Aorta (tissue), 5 donors: ENCODE results near the gene KRTDAP. TPM values are rescaled to one million over a fixed set of nuclear protein-coding genes. Genes with fewer than 3 reads are reported as not detected.

ENCODE experiments used
- ATAC-seq: fragments of 200-7000 bp; cut with Tn5 transposase; one replicate; pipeline ENCODE4 v1.9.1; 2022; ENCODE audit warnings: moderate library complexity; ENCODE audit not compliant: low FRiP score
- DNase-seq, 2 donors: peaks; one replicate each; pipeline ENCODE4 v3.0.0-alpha.2; 2020
- H3K27ac ChIP-seq, 2 donors: one replicate each; pipeline ENCODE4 v1.5.1; 2013; ENCODE audit warnings: low read length in 2 of 2, mild to moderate bottlenecking in 2 of 2, moderate library complexity in 2 of 2, control low read depth in 1 of 2, inconsistent platforms in 1 of 2, low read depth in 1 of 2
- H3K27me3 ChIP-seq, 2 donors: one replicate each; pipeline ENCODE4 v1.6.1; 2013; ENCODE audit warnings: control low read depth in 1 of 2, low read length in 1 of 2, mild to moderate bottlenecking in 1 of 2, moderate library complexity in 1 of 2; ENCODE audit not compliant: insufficient read depth in 2 of 2, control insufficient read depth in 1 of 2
- H3K36me3 ChIP-seq, 2 donors: one replicate each; pipeline ENCODE4 v1.6.1; 2013; ENCODE audit warnings: control low read depth in 1 of 2, low read length in 1 of 2, mild to moderate bottlenecking in 1 of 2; ENCODE audit not compliant: insufficient read depth in 2 of 2, control insufficient read depth in 1 of 2
- H3K4me1 ChIP-seq, 2 donors: one replicate each; pipeline ENCODE4 v1.6.1; 2013; ENCODE audit warnings: low read length in 2 of 2, control low read depth in 1 of 2, mild to moderate bottlenecking in 1 of 2, moderate library complexity in 1 of 2; ENCODE audit not compliant: insufficient read depth in 2 of 2, control insufficient read depth in 1 of 2
- H3K4me3 ChIP-seq, 2 donors: one replicate each; pipeline ENCODE4 v1.5.1; 2013; ENCODE audit warnings: low read length in 2 of 2, control low read depth in 1 of 2, mild to moderate bottlenecking in 1 of 2
- H3K9me3 ChIP-seq: one replicate; pipeline ENCODE4 v1.6.1; 2013; ENCODE audit warnings: mild to moderate bottlenecking, low read length; ENCODE audit not compliant: control insufficient read depth
- WGBS, 2 donors: extraction: QIAGEN DNeasy Blood & Tissue Kit; methylation state at CpG; one replicate each; pipeline ENCODE4 v1.1.7; 2013; 5-methylcytosine and 5-hydroxymethylcytosine counted together
- intact Hi-C, 2 donors: fragments of 100-400 bp; cut with DNase I; formaldehyde crosslinking; loops; one replicate each; pipeline versions ENCODE4 v1.14.2 to v1.15.0; 2022
- polyA plus RNA-seq, 2 donors: library from polyadenylated mRNA; stranded (reverse); fragments of 200-250 nt; gene quantifications; one replicate each; pipeline ENCODE4 v1.2.3, GENCODE V29; 2013
- total RNA-seq, 2 donors: library from RNA; stranded (reverse); fragmentation: NEBNext Ultra II Directional; extraction: Animal tissue kit (Norgen Biotek cat#: 25700); gene quantifications; one replicate each; pipeline ENCODE4 v1.2.1, GENCODE V29; 2021
- donor health status: healthy with polysubstance abuse.
- donor health status: Bipolar disorder and iron deficiency.
- donor health status: DM: no; HTN: no; CAD: no.
- donor health status: DM: no; HTN: no; CAD: no.
- donor health status: DM: yes; HTN: yes; CAD: no.

The KRTDAP gene
- total and polyA plus RNA-seq, 4 donors = not detected

GRCh38 chr19:35455616-35456201 is 34.6 kb downstream of the KRTDAP start:
- no peak for DNase-seq
- H3K4me3 ChIP-seq = no peak overlapping the region

GRCh38 chr19:35454663-35455062 is 35.6 kb downstream of the KRTDAP start:
- no peak overlapping the region for H3K27ac ChIP-seq
- DNase-seq (no peak), ATAC-seq (no peak)
- no peaks in the 10 kb centered on the region for H3K9me3 ChIP-seq
- H3K4me3 ChIP-seq = no peak overlapping the region
- 76 to 87% methylated on average over 2 of the region's 2 CpGs for WGBS, 2 donors
- intact Hi-C loops = no loop called here
- H3K36me3 ChIP-seq = no peaks in the 10 kb centered on the region
- H3K27me3 ChIP-seq = no peaks in the 10 kb centered on the region
- no peaks in the 10 kb centered on the region for H3K4me1 ChIP-seq

More at GRCh38 chr19:35455616-35456201, 34.6 kb downstream of the KRTDAP start:
- no peaks in the 10 kb centered on the region for H3K27me3 ChIP-seq
- 70 to 72% methylated on average over 3 of the region's 3 CpGs for WGBS, 2 donors
- no peaks in the 10 kb centered on the region for H3K36me3 ChIP-seq
- no peaks in the 10 kb centered on the region for H3K9me3 ChIP-seq
- intact Hi-C loops = no loop called here
- H3K4me1 ChIP-seq = no peaks in the 10 kb centered on the region
- H3K27ac ChIP-seq = no peak overlapping the region
- ATAC-seq = no peak

GRCh38 chr19:35451338-35452096 is 38.7 kb downstream of the KRTDAP start:
- H3K9me3 ChIP-seq = no peaks in the 10 kb centered on the region
- H3K4me3 ChIP-seq = no peak overlapping the region
- H3K36me3 ChIP-seq = no peaks in the 10 kb centered on the region
- H3K27ac ChIP-seq = no peak overlapping the region
- DNase-seq = peak in 1 of 2 donors; percentile 11
- H3K4me1 ChIP-seq = no peaks in the 10 kb centered on the region
- ATAC-seq = no peak
- 80 to 82% methylated on average over 7 of the region's 7 CpGs for WGBS, 2 donors
- no peaks in the 10 kb centered on the region for H3K27me3 ChIP-seq
- intact Hi-C loops = no loop called here

GRCh38 chr19:35449359-35450043 is 40.8 kb downstream of the KRTDAP start:
- DNase-seq = peak in 1 of 2 donors; percentile 77
- no peak for ATAC-seq
- no peaks in the 10 kb centered on the region for H3K9me3 ChIP-seq
- H3K27me3 ChIP-seq = no peaks in the 10 kb centered on the region
- H3K4me3 ChIP-seq = no peak overlapping the region
- 79 to 81% methylated on average over 27 of the region's 27 CpGs for WGBS, 2 donors
- no peak overlapping the region for H3K27ac ChIP-seq
- intact Hi-C loops = no loop called here
- H3K4me1 ChIP-seq = no peaks in the 10 kb centered on the region
- no peaks in the 10 kb centered on the region for H3K36me3 ChIP-seq

GRCh38 chr19:35447606-35448469 is 42.4 kb downstream of the KRTDAP start, which contains the start of gene FFAR2:
TSS of gene FFAR2 (plus strand) at chr19:35448257. CDS start at chr19:35449715, 1,458 bp downstream.
- Histone ChIP-seq H3K36me3 (no peaks in the 10 kb centered on the region), H3K27me3 (no peaks in the 10 kb centered on the region), H3K4me1 (no peaks in the 10 kb centered on the region), H3K4me3 (no peak within 1 kb of the TSS), H3K9me3 (no peaks in the 10 kb centered on the region), H3K27ac (no peak within 1 kb of the TSS)
- 81 to 83% methylated on average over 12 of the region's 12 CpGs for WGBS, 2 donors
- ATAC-seq (no peak), DNase-seq (peak in 1 of 2 donors; percentile 20)
- intact Hi-C loops = no loop called here

- H3K27me3 ChIP-seq = no peaks in the 10 kb centered on the region
- H3K27ac ChIP-seq = no peak overlapping the region
- no peaks in the 10 kb centered on the region for H3K36me3 ChIP-seq
- intact Hi-C loops = no loop called here
- WGBS, 2 donors = 78 to 82% methylated on average over 21 of the region's 21 CpGs
- ATAC-seq = no peak
- no peaks in the 10 kb centered on the region for H3K9me3 ChIP-seq
- no peaks in the 10 kb centered on the region for H3K4me1 ChIP-seq
- DNase-seq = peak in 1 of 2 donors; percentile 60
- H3K4me3 ChIP-seq = no peak overlapping the region
These were observed 44.3 kb downstream of the KRTDAP start for GRCh38 chr19:35445826-35446593.

GRCh38 chr19:35444735-35445134 is 45.5 kb downstream of the KRTDAP start:
- no peak overlapping the region for H3K27ac ChIP-seq
- no peak overlapping the region for H3K4me3 ChIP-seq
- no peaks in the 10 kb centered on the region for H3K27me3 ChIP-seq
- 47 to 70% methylated on average over 1 of the region's 1 CpG for WGBS, 2 donors
- H3K4me1 ChIP-seq = no peaks in the 10 kb centered on the region
- H3K9me3 ChIP-seq = no peaks in the 10 kb centered on the region
- H3K36me3 ChIP-seq = no peaks in the 10 kb centered on the region
- intact Hi-C loops = no loop called here
- DNase-seq = peak in 1 of 2 donors; percentile 35
- no peak for ATAC-seq

GRCh38 chr19:35442091-35442490 is 48.2 kb downstream of the KRTDAP start:
- H3K36me3 ChIP-seq = no peaks in the 10 kb centered on the region
- H3K27ac ChIP-seq = no peak overlapping the region
- DNase-seq (peak in 1 of 2 donors; percentile 63), ATAC-seq (no peak)
- no peak overlapping the region for H3K4me3 ChIP-seq
- no peaks in the 10 kb centered on the region for H3K4me1 ChIP-seq
- no peaks in the 10 kb centered on the region for H3K27me3 ChIP-seq
- intact Hi-C loops = no loop called here
- H3K9me3 ChIP-seq = no peaks in the 10 kb centered on the region
- 51 to 69% methylated on average over 7 of the region's 7 CpGs for WGBS, 2 donors
